Common myeloid progenitor, CD34-positive (primary cell): Measurements from ENCODE around the gene PRKRIP1.

Source experiments
- CTCF ChIA-PET: fragments of 350-600 bp; sonication (Branson Sonifier 250); formaldehyde crosslinking; loops from one replicate; lab custom pipeline; 2021; ENCODE audit warnings: antibody characterized with exemption; lab: Charles Lee
- POLR2A ChIA-PET: fragments of 350-600 bp; sonication (Branson Sonifier 250); formaldehyde crosslinking; loops from one replicate; lab custom pipeline; 2021; ENCODE audit warnings: antibody characterized with exemption; lab: Charles Lee
- DNase-seq, 3 donors: peaks; one replicate each; pipeline versions ENCODE4 v3.0.0 to v3.0.0-alpha.2; 2013
- H3K27ac ChIP-seq, 2 experiments: 1 replicate in 1 of 2; 2 replicates in 1 of 2; pipeline ENCODE4 v1.7.0; 2013; ENCODE audit warnings: inconsistent platforms in 2 of 2, low read length in 2 of 2, mild to moderate bottlenecking in 2 of 2, low read depth in 1 of 2, moderate library complexity in 1 of 2; ENCODE audit not compliant: severe bottlenecking in 2 of 2, insufficient read depth in 1 of 2, poor library complexity in 1 of 2
- H3K27me3 ChIP-seq, 5 experiments: replicated peaks in 2 of 5; 1 replicate in 3 of 5; 2 replicates in 2 of 5; pipeline versions ENCODE4 v1.6.1 to v1.7.0; 2013; ENCODE audit warnings: low read length in 4 of 5, mild to moderate bottlenecking in 2 of 5, moderate library complexity in 2 of 5, inconsistent platforms in 1 of 5; ENCODE audit not compliant: insufficient read depth in 5 of 5, control insufficient read depth in 4 of 5
- H3K36me3 ChIP-seq, 4 experiments: 1 replicate in 2 of 4; 2 replicates in 2 of 4; pipeline versions ENCODE4 v1.6.1 to v1.7.0; 2013; ENCODE audit warnings: low read length in 3 of 4, control low read depth in 1 of 4, mild to moderate bottlenecking in 1 of 4; ENCODE audit not compliant: control insufficient read depth in 4 of 4, insufficient read depth in 4 of 4
- H3K4me1 ChIP-seq, 4 experiments: 1 replicate in 3 of 4; 2 replicates in 1 of 4; pipeline versions ENCODE4 v1.6.1 to v1.7.1; 2013; ENCODE audit warnings: low read length in 3 of 4, mild to moderate bottlenecking in 3 of 4, control low read depth in 1 of 4, inconsistent platforms in 1 of 4, moderate library complexity in 1 of 4; ENCODE audit not compliant: control insufficient read depth in 4 of 4, insufficient read depth in 4 of 4; ENCODE audit errors: control extremely low read depth in 1 of 4
- H3K4me3 ChIP-seq, 7 experiments: 1 replicate in 4 of 7; 2 replicates in 3 of 7; pipeline versions ENCODE4 v1.5.1 to v1.7.0; 2013; ENCODE audit warnings: mild to moderate bottlenecking in 7 of 7, low read length in 6 of 7, moderate library complexity in 6 of 7, inconsistent platforms in 2 of 7, low read depth in 2 of 7, control low read depth in 1 of 7; ENCODE audit not compliant: insufficient read depth in 4 of 7, control insufficient read depth in 1 of 7; ENCODE audit errors: extremely low read depth in 1 of 7
- H3K9me3 ChIP-seq, 5 experiments: 1 replicate in 4 of 5; 2 replicates in 1 of 5; pipeline versions ENCODE4 v1.6.1 to v1.7.1; 2013; ENCODE audit warnings: low read length in 4 of 5, mild to moderate bottlenecking in 2 of 5, inconsistent platforms in 1 of 5, low read depth in 1 of 5, moderate library complexity in 1 of 5; ENCODE audit not compliant: control insufficient read depth in 4 of 5, insufficient read depth in 2 of 5; ENCODE audit errors: control extremely low read depth in 1 of 5
- WGBS: methylation state at CpG from one replicate; pipeline ENCODE4 v1.1.5; 2013; ENCODE audit not compliant: insufficient coverage; 5-methylcytosine and 5-hydroxymethylcytosine counted together

PRKRIP1 gene

GRCh38 chr7:102409340-102409739, 13.2 kb downstream of the PRKRIP1 start:
- WGBS = 100% methylated on average over 3 of the region's 4 CpGs
- Histone ChIP-seq H3K4me3 (no peak overlapping the region), H3K27me3 (no peaks in the 10 kb centered on the region), H3K4me1 (peaks cover 0 to 5% (median 1%) of the 10 kb centered on the region in 4 experiments), H3K36me3 (peaks cover 11 to 80% (median 50%) of the 10 kb centered on the region in 4 experiments), H3K9me3 (peaks cover 0 to 6% (median 2%) of the 10 kb centered on the region in 5 experiments), H3K27ac (no peak overlapping the region)
- no peak for DNase-seq
- ChIA-PET POLR2A (no interaction called here), CTCF (interaction anchor here (1.2 to 56.5 kb wide), 3 partner anchors 12 to 33 kb away, joined by 4 to 1488 read pairs (median 11); partner anchors contain the start of genes ALKBH4, LRWD1, ORAI2 and PRKRIP1)

GRCh38 chr7:102410123-102410522, 14.0 kb downstream of the PRKRIP1 start:
- Histone ChIP-seq H3K9me3 (peaks cover 0 to 6% (median 2%) of the 10 kb centered on the region in 5 experiments), H3K4me1 (peaks cover 0 to 5% (median 1%) of the 10 kb centered on the region in 4 experiments), H3K4me3 (no peak overlapping the region), H3K27me3 (no peaks in the 10 kb centered on the region), H3K36me3 (peaks cover 10 to 80% (median 49%) of the 10 kb centered on the region in 4 experiments), H3K27ac (no peak overlapping the region)
- ChIA-PET CTCF (interaction anchor here (1.2 to 56.5 kb wide), 3 partner anchors 13 to 32 kb away, joined by 4 to 1488 read pairs (median 11); partner anchors contain the start of genes ALKBH4, LRWD1, ORAI2 and PRKRIP1), POLR2A (no interaction called here)
- WGBS = 97% methylated on average over 4 of the region's 6 CpGs
- no peak for DNase-seq

DNA sequence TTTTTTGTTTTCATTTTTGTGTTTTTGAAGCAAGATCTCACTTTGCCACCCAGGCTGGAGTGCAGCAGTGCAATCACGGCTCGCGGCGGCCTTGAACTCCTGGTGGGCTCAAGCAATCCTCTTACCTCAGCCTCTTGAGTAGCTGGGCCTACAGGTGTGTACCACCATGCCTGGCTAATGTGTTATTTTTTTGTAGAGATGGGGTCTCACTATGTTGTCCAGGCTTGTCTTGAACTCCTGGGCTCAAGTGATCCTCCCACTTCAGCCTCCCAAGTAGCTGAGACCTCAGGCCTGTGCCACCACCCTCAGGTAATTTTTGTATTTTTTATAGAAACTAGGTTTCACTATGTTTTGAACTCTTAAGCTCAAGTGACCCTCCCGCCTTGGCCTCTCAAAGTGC, 14.8 kb downstream of the PRKRIP1 start:
- no peaks in the 10 kb centered on the region for H3K27me3 ChIP-seq
- ChIA-PET POLR2A (no interaction called here), CTCF (interaction anchor here (56.5 to 63.4 kb wide), 2 partner anchors 8 to 31 kb away, joined by 1488 read pairs; partner anchors contain the start of genes ALKBH4, LRWD1, ORAI2 and PRKRIP1)
- peaks cover 6 to 77% (median 44%) of the 10 kb centered on the region in 4 experiments for H3K36me3 ChIP-seq
- H3K4me1 ChIP-seq = peaks cover 0 to 12% (median 6%) of the 10 kb centered on the region in 4 experiments
- DNase-seq = no peak
- peaks cover 0 to 6% (median 2%) of the 10 kb centered on the region in 5 experiments for H3K9me3 ChIP-seq
- no peak overlapping the region for H3K27ac ChIP-seq
- 100% methylated on average over 4 of the region's 5 CpGs for WGBS
- H3K4me3 ChIP-seq = no peak overlapping the region

GRCh38 chr7:102412548-102412947, 16.4 kb downstream of the PRKRIP1 start:
- DNase-seq = peak; percentile 51 to 62 (median 58)
- Histone ChIP-seq H3K9me3 (peaks cover 0 to 6% (median 2%) of the 10 kb centered on the region in 5 experiments), H3K36me3 (peaks cover 3 to 69% (median 32%) of the 10 kb centered on the region in 4 experiments), H3K4me3 (no peak overlapping the region), H3K27ac (no peak overlapping the region), H3K27me3 (no peaks in the 10 kb centered on the region), H3K4me1 (peaks cover 2 to 24% (median 15%) of the 10 kb centered on the region in 4 experiments)
- 35% methylated on average over 4 of the region's 6 CpGs for WGBS
- ChIA-PET CTCF (interaction anchor here (1.2 to 63.4 kb wide), 3 partner anchors 6 to 128 kb away, joined by 4 to 1488 read pairs (median 1488); partner anchors contain the start of genes ALKBH4, LRWD1, ORAI2 and PRKRIP1), POLR2A (interaction anchor here (0.6 to 1.6 kb wide), 5 partner anchors 13 to 38 kb away, joined by 3 to 8 read pairs (median 3); partner anchors contain the start of gene ORAI2)

GRCh38 chr7:102413091-102413490, 16.9 kb downstream of the PRKRIP1 start:
- no peak for DNase-seq
- Histone ChIP-seq H3K27me3 (no peaks in the 10 kb centered on the region), H3K9me3 (peaks cover 0 to 6% (median 2%) of the 10 kb centered on the region in 5 experiments), H3K4me3 (no peak overlapping the region), H3K4me1 (peaks cover 2 to 28% (median 16%) of the 10 kb centered on the region in 4 experiments), H3K36me3 (peaks cover 3 to 63% (median 28%) of the 10 kb centered on the region in 4 experiments), H3K27ac (no peak overlapping the region)
- WGBS = 91% methylated on average over 4 of the region's 5 CpGs
- CTCF ChIA-PET = interaction anchor here (1.2 to 63.4 kb wide), 3 partner anchors 6 to 129 kb away, joined by 4 to 1488 read pairs (median 1488); partner anchors contain the start of genes ALKBH4, LRWD1, ORAI2 and PRKRIP1
- POLR2A ChIA-PET = interaction anchor here (0.6 to 1.6 kb wide), 4 partner anchors 12 to 37 kb away, joined by 3 to 8 read pairs (median 3); partner anchors contain the start of gene ORAI2

- Histone ChIP-seq H3K36me3 (peaks cover 3 to 63% (median 29%) of the 10 kb centered on the region in 4 experiments), H3K4me1 (peaks cover 5 to 32% (median 16%) of the 10 kb centered on the region in 4 experiments), H3K27me3 (no peaks in the 10 kb centered on the region), H3K9me3 (peaks cover 0 to 6% (median 2%) of the 10 kb centered on the region in 5 experiments), H3K4me3 (no peak overlapping the region), H3K27ac (no peak overlapping the region)
- ChIA-PET POLR2A (interaction anchor here (1.6 kb wide), 1 partner anchor 20 kb away, joined by 8 read pairs; the partner anchor contains the start of gene ORAI2), CTCF (interaction anchor here (56.5 to 63.4 kb wide), 2 partner anchors 5 to 29 kb away, joined by 1488 read pairs; partner anchors contain the start of genes ALKBH4, LRWD1, ORAI2 and PRKRIP1)
- DNase-seq = no peak
- WGBS = 86% methylated on average over 1 of the region's 4 CpGs
Measured at GRCh38 chr7:102413611-102414010, 17.4 kb downstream of the PRKRIP1 start.
